Lower leg skin (tissue), 4 donors: ENCODE results near the gene UNC45A. TPM values are rescaled to one million over a fixed set of nuclear protein-coding genes. Genes with fewer than 3 reads are reported as not detected.
"Not testable (repeated sequence)": the region's sequence is repeated elsewhere in the genome, so short reads cannot be mapped to it uniquely, and the experiment has no call there.

ENCODE experiments used
- DNase-seq, 2 donors: peaks; one replicate each; pipeline ENCODE4 v3.0.0-alpha.2; 2019; ENCODE audit warnings: low spot score in 2 of 2
- H3K4me3 ChIP-seq: fragments of 200-600 bp; sonication (generic); 2 replicates; pipeline ENCODE4 v1.5.1; 2017; ENCODE audit warnings: mild to moderate bottlenecking, low read depth; ENCODE audit not compliant: poor library complexity, severe bottlenecking
- POLR2A ChIP-seq, 2 donors: fragments of 450-650 bp; IDR thresholded peaks; one replicate each; pipeline ENCODE4 v1.6.1; 2016 to 2017; ENCODE audit warnings: antibody characterized with exemption in 2 of 2, mild to moderate bottlenecking in 1 of 2, moderate library complexity in 1 of 2
- WGBS, 2 donors: methylation state at CpG; one replicate each; pipeline ENCODE4 v1.1.5; 2018; 5-methylcytosine and 5-hydroxymethylcytosine counted together
- intact Hi-C: fragments of 100-400 bp; cut with DNase I; formaldehyde crosslinking; loops from one replicate; pipeline ENCODE4 v1.15.0; 2023; ENCODE audit warnings: low total_unique reads
- total RNA-seq, 4 donors: library from RNA; depleted of rRNA; stranded (reverse); fragments of >200 nt; gene quantifications; one replicate each; pipeline ENCODE4 v1.1.0, GENCODE V29; 2016
- TF ChIP-seq, protein P1 (sequence below), 3 donors: fragments of 450-650 bp; IDR thresholded peaks; one replicate each; pipeline ENCODE4 v1.5.1; 2016; ENCODE audit warnings: antibody characterized with exemption in 3 of 3, mild to moderate bottlenecking in 3 of 3, moderate library complexity in 2 of 3

The UNC45A gene
- total RNA-seq, 4 donors from 2014 or later = 56.5 to 79.1 (median 68.2) TPM

DNA sequence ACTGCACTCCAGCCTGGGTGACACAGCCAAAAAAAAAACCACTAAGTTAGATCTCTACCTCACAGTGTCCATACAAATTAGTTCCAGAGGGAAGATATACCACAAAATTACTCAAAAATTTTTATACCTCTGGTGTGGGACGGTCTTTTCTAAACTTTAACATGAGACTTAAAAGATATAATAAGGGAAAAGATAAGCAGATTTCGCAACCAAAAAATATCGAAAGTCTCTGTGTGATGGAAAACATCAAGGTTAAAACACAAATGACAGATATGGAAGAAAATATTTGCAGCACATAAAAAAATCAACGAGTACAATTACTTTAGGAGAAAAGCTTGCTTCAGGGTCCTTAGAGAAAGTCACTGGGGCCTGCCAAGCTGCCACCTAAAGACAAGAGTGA is 13.2 kb upstream of the UNC45A start:
- H3K4me3 ChIP-seq = no peak overlapping the region
- no peak for TF ChIP-seq POLR2A (IDR thresholded peaks at IDR 0.05)
- TF ChIP-seq, protein P1, sequence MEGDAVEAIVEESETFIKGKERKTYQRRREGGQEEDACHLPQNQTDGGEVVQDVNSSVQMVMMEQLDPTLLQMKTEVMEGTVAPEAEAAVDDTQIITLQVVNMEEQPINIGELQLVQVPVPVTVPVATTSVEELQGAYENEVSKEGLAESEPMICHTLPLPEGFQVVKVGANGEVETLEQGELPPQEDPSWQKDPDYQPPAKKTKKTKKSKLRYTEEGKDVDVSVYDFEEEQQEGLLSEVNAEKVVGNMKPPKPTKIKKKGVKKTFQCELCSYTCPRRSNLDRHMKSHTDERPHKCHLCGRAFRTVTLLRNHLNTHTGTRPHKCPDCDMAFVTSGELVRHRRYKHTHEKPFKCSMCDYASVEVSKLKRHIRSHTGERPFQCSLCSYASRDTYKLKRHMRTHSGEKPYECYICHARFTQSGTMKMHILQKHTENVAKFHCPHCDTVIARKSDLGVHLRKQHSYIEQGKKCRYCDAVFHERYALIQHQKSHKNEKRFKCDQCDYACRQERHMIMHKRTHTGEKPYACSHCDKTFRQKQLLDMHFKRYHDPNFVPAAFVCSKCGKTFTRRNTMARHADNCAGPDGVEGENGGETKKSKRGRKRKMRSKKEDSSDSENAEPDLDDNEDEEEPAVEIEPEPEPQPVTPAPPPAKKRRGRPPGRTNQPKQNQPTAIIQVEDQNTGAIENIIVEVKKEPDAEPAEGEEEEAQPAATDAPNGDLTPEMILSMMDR (IDR thresholded peaks at IDR 0.05) = no peak
- WGBS, 2 donors = 86 to 89% methylated on average over 4 of the region's 4 CpGs
- DNase-seq = no peak
- intact Hi-C loops = no loop called here

DNA sequence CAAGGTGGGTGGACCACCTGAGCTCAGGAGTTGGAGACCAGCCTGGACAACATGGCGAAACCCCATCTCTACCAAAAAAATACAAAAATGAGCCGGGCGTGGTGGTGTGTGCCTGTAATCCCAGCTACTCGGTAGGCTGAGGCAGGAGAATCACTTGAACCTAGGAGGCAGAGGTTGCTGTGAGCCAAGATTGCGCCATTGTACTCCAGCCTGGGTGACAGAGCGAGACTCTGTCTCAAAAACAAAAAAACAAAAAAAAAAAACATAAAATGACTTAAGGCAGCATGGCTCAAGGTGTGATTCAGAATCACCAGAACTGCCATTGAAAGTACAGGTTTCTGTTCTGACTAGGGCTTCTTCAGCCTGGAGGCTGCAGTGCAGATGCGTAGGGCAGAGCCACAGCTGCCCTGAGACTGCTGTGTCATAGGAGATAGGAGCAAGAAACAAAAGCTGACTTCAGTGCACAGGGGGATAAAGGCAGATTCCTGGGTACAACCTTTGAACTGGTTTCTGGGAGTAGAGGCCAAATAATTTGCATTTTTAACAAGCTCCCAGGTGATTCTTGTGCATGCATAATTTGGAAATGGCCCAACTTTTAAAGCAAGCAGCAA is 12.3 kb upstream of the UNC45A start:
- DNase-seq, intact Hi-C loops, H3K4me3 ChIP-seq: not testable (repeated sequence)
- 92% methylated on average over 7 of the region's 7 CpGs for WGBS, 2 donors

GRCh38 chr15:90924375-90924774 is 10.7 kb upstream of the UNC45A start:
- WGBS, 2 donors = 87 to 91% methylated on average over 5 of the region's 5 CpGs

GRCh38 chr15:90926766-90927165 is 8.3 kb upstream of the UNC45A start:
- H3K4me3 ChIP-seq, DNase-seq, intact Hi-C loops: not testable (repeated sequence)
- 93 to 94% methylated on average over 10 of the region's 10 CpGs for WGBS, 2 donors

More at GRCh38 chr15:90924375-90924774, 10.7 kb upstream of the UNC45A start:
- H3K4me3 ChIP-seq = no peak overlapping the region
- DNase-seq = no peak
- no peak for TF ChIP-seq POLR2A (IDR thresholded peaks at IDR 0.05)
- TF ChIP-seq, protein P1 (IDR thresholded peaks at IDR 0.05) = no peak
- intact Hi-C loops = no loop called here

DNA sequence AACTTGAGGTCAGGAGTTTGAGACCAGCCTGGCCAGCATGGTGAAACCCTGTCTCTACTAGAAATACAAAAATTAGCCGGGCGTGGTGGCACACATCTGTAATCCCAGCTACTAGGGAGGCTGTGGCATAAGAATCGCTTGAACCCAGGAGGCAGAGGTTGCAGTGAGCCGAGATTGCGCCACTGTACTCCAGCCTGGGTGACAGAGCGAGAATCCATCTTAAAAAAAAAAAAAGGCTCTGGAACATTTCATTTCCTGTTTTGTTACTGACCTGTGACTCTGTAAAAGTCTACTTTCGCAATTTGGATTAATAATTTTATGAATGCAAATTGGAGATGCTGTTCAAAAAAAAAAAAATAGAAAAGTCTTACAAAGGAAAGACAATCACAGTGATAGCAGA is 7.0 kb upstream of the UNC45A start:
- intact Hi-C loops, DNase-seq, H3K4me3 ChIP-seq: not testable (repeated sequence)
- WGBS, 2 donors = 91% methylated on average over 7 of the region's 7 CpGs

GRCh38 chr15:90929246-90930019 is 5.7 kb upstream of the UNC45A start:
- no peak for TF ChIP-seq POLR2A (IDR thresholded peaks at IDR 0.05)
- TF ChIP-seq, protein P1 (IDR thresholded peaks at IDR 0.05) = no peak
- DNase-seq = no peak
- 40 to 44% methylated on average over 21 of the region's 21 CpGs for WGBS, 2 donors
- intact Hi-C loops = no loop called here
- H3K4me3 ChIP-seq = peak overlapping the region; percentile 55

DNA sequence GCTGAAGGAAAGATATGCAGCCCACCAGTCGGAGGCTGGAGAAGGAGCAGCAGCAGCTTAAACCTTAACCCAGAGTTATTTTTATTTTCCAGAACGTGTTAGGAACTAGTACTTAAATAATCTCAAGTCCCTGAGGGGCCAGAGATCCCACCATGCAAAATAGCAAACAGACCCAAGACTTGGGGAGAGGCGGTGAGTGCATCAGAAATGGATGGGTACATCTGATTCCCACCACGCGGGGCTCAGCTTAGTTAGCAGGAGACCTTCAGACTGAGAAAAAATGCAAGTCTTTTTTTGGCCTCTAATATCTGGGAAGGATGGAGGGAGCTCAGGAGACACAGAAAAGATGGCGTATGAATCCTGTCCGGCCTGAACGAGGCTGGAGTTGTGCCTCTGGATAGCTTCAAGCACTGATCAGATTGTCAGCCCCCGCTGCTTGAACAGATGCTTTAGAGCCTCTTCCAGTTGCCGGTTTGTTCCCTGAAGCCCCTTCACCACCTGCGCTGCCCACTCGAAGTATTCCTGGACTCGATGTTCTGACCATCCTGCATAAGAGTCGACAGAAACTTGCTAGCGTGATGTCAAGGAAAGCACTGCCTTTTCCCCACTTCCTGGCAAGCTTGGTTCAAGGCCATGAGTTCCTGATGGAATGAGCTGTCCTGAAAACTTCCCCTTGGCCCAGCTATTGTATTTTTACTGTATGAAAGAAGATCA is 4.1 kb upstream of the UNC45A start:
- 62 to 71% methylated on average over 15 of the region's 15 CpGs for WGBS, 2 donors
- TF ChIP-seq, protein P1 (IDR thresholded peaks at IDR 0.05) = no peak
- TF ChIP-seq POLR2A (IDR thresholded peaks at IDR 0.05) = no peak
- intact Hi-C loops = no loop called here
- DNase-seq = no peak
- no peak overlapping the region for H3K4me3 ChIP-seq
